Dermis blood vessel endothelial cell (primary cell): ENCODE measurements around the gene F2R. TPM values are rescaled to one million over a fixed set of nuclear protein-coding genes. Genes with fewer than 3 reads are reported as not detected.
"Not testable (repeated sequence)": the region's sequence is repeated elsewhere in the genome, so short reads cannot be mapped to it uniquely, and the experiment has no call there.

Experiments
- DNase-seq: peaks from one replicate; pipeline ENCODE4 v3.0.0; 2010
- total RNA-seq: library from RNA; depleted of rRNA; stranded (reverse); fragments of >200 nt; gene quantifications from 2 replicates; pipeline ENCODE4 v1.2.3, GENCODE V29; 2014

F2R gene
- total RNA-seq, 1 donor from 2014 or later: 99.4 TPM

GRCh38 chr5:76720988-76721569, 5.2 kb downstream of the F2R start:
- DNase-seq: no peak

GRCh38 chr5:76723266-76723665, 7.3 kb downstream of the F2R start:
- no peak for DNase-seq

GRCh38 chr5:76723906-76724305, 8.0 kb downstream of the F2R start:
- DNase-seq: no peak

- DNase-seq: no peak
Observed at GRCh38 chr5:76724871-76725270, 8.9 kb downstream of the F2R start.

GRCh38 chr5:76728965-76729364, 13.0 kb downstream of the F2R start:
- DNase-seq: no peak

- no peak for DNase-seq
Observed at GRCh38 chr5:76729373-76730290, 13.7 kb downstream of the F2R start.

- no peak for DNase-seq
Observed at GRCh38 chr5:76732405-76733048, 16.6 kb downstream of the F2R start.

- DNase-seq: no peak
Observed at GRCh38 chr5:76733049-76733417, 17.1 kb downstream of the F2R start.

GRCh38 chr5:76735762-76736545, 20.0 kb downstream of the F2R start:
- DNase-seq: no peak

- peak; percentile 52 for DNase-seq
Observed at GRCh38 chr5:76736679-76737556, 21.0 kb downstream of the F2R start.

- DNase-seq: no peak
Observed at GRCh38 chr5:76737846-76738245, 21.9 kb downstream of the F2R start.

GRCh38 chr5:76741506-76741905, 25.6 kb downstream of the F2R start:
- not testable (repeated sequence) for DNase-seq

GRCh38 chr5:76742583-76742982, 26.7 kb downstream of the F2R start:
- no peak for DNase-seq

GRCh38 chr5:76744632-76745031, 28.7 kb downstream of the F2R start:
- DNase-seq: no peak

- DNase-seq: no peak
Observed at GRCh38 chr5:76745670-76746069, 29.7 kb downstream of the F2R start.

- DNase-seq: no peak
Observed at GRCh38 chr5:76746677-76747076, 30.8 kb downstream of the F2R start.

- DNase-seq: no peak
Observed at GRCh38 chr5:76747706-76748105, 31.8 kb downstream of the F2R start.

- no peak for DNase-seq
Observed at GRCh38 chr5:76751291-76751690, 35.4 kb downstream of the F2R start.

GRCh38 chr5:76754668-76755078, 38.7 kb downstream of the F2R start:
- DNase-seq: no peak

- DNase-seq: no peak
Observed at GRCh38 chr5:76755779-76756637, 40.1 kb downstream of the F2R start.

- DNase-seq: no peak
Observed at GRCh38 chr5:76757049-76757448, 41.1 kb downstream of the F2R start.
